Raji (cell line): ENCODE results near the gene TM4SF4.

ENCODE experiments used
- POLR2A ChIP-seq: IDR thresholded peaks from 2 replicates; pipeline ENCODE4 v1.6.1; 2011; ENCODE audit warnings: low read depth, low read length, control low read depth; ENCODE audit not compliant: insufficient read depth

TM4SF4 gene

DNA sequence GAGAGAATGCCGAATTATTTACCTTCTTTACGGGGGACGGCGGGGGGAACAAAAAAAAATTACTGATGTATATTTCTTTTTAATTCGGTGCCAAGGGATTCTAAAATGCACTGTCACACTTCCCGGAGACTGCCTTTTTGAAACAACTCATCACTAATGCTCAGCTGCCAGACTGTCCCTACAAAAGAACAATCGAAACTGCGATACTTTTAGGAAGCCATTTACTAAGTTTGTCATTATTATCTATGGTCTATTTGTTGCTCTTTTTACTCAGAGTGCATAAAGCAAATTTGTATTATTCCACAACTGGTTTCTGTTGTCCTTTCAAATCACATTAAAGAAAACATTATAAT is 60.8 kb downstream of the TM4SF4 start:
- TF ChIP-seq POLR2A = no peak

DNA sequence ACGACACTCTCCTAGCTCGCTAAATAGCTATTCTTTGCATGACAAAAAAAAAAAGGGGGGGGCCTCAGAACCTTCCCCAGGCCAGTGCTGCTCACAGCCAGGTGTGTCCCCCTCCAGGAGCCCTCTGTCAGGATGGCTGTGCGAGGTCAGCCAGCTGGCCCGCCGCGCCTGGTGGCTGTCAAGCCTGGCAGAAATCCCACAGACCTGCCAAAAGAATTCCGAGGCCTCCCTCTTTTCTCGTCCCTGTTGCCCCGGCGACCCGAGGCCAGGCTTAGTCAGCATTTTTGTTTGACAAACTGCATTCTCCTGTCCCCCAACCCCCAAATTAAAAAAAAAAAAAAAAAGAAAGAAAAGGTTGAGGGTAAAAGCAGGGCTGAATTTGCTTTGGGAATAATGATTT is 61.9 kb downstream of the TM4SF4 start:
- no peak for TF ChIP-seq POLR2A

DNA sequence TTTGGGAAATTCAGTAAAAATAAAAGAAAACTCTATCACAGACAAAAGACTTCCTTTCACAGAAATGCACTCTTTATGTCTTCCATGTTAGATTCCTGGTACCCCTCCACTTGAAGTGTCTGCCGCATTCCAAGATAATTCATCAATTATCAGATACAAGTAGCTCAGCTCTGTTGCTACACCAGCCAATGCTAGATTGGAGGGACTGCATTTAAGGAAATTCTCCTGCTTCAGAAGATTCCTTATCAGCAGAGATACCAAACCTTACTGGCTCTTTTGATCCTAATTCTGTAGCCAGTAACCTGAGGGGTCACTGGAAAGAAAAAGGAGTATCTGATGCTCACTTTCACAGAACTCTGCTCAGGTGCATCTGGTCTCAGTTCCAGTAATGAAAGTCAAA is 63.9 kb downstream of the TM4SF4 start:
- no peak for TF ChIP-seq POLR2A

DNA sequence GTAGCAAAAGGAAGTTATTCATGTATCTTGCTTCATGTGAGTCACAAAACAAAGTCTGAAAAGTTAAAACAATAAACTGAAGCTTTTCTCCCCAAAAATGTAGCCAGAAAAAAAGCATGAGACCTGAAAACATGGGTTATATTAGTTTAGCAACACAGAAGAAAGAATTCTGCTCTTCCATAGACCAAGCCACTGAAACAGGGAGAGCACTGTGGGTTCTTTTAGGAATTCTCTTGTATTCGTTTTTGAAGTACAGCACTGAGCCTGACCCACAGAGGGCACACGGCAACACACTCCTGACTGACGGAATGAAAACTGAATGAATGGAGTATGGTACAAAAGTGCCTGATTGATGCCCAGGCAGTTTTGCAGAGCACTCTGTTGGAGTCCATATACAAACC is 66.6 kb downstream of the TM4SF4 start:
- no peak for TF ChIP-seq POLR2A

DNA sequence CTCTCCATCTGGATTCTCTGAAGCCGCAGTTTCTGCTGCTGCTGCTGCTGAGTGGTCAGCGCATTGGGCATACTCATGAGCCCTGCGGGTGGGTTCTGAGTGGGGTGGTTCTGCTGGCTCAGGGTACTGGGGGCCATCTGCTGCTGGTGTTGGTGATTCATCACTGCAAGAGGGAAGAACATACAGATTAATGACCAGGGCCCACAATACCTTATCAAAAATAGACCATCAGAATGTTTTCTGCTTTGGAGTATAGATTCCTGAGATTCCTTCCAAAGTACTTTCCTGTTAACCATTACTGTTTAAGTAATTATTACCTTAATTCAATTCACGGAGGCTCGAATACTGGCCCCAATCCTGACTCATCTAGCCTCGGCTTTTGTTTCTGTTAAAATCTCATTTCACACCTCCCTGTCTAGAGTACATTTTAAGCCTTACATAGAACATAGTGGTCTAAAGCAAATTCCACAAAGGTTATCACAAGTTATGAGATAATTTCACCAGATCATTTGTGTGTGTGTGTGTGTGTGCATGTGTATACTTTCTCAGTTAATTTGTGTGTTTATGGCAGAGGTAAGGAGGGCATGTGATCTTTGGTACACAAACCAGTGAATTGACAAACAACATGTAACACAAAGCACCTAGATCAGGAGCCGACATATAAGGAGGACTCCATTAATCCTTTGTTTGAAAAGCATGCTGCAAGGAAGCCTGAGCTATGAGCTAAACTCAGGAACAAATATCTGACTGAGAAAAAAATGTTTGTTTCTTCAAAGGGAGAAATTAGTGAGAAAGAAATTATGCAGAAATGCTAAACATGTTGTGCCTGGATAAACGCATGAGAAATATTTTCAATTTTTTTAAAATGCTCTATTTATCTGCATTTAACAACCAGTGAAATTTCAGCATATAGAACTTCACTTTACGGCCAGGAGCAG is 68.1 kb downstream of the TM4SF4 start:
- TF ChIP-seq POLR2A = no peak

DNA sequence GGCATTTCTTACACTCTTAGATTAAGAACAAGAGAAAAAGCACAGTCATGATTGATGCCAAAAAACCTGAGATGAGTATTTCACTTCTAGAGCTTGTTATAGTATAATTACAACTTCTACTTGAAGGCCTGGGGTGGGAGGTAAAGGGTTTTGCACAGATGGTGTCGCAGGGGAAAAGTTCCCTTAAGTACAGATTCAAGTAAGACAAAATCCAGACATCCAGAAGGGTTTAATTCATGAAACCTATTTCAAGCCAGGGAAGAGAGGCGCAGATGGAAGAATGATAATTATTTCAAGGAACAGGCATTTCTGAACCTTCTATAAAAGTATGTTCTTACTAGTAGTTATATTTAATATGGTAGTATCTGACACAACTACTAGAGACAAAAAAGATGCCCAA is 70.6 kb downstream of the TM4SF4 start:
- no peak for TF ChIP-seq POLR2A

DNA sequence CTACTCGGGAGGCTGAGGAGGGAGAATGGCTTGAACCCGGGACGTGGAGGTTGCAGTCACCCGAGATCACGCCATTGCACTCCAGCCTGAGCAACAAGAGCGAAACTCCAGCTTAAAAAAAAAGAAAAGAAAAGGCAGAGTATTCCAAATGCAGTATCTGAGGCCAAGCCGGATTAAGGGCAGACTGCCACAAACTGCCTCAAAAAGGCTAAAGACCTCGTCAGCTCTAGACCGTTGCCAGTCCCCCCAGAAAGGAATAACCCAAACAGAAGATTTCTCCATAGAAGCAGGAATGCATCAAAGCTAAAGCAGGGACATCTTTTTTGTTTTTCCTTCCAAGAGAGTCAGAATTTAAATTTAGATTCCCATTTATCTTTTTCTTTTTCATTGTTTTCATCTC is 72.9 kb downstream of the TM4SF4 start:
- TF ChIP-seq POLR2A = no peak

DNA sequence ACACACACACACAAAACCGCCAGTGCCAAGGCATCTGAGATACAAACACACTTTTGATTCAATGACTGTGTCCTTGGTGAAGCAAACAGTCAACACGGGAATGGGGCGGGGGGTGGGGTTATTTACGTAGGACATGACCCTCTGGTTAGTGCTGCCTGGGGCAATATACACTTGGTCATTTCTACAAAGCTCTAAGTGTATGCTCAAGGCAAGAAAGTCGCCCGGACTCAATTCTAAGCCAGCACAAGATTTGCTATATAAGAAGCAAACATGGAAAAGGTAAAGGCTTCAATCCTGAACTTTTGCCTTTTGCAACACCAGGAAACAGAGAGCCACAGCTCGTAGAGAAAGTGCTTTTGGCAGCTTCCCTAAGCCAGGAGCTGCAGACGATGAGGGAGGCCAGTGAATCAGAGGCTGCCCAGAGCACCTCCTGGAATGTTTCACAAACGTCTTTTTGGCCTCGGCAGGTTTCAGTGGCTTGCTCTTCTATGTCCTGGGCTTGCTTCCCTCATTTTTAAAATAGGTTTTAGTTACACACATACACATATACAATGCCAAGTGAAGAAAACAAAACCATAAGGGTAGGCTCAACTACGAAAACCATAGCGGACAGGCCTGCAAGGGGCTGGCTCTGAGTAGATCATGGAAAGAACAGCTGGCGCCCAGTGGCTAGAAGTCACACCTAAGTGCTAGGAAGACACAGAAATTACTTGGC is 73.6 kb downstream of the TM4SF4 start:
- TF ChIP-seq POLR2A = no peak

DNA sequence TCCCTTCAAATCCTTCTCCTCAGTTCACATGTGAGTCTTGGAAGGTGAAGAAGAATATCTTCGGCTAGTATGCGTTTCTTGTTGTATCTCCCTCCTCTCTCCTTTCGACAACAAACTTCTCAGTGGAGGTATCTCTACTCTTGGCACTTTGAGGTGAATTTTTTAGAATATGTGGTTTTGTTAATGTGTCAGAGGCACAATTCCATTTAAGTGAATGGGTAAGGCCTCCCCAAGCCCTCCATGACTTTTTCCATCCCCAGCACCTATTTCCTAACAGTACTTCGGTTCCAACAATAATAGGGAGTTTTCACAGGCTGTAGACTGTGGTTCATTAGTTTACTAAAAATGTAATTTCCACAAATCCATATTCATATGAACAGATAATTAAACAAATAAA is 74.2 kb downstream of the TM4SF4 start:
- no peak for TF ChIP-seq POLR2A

DNA sequence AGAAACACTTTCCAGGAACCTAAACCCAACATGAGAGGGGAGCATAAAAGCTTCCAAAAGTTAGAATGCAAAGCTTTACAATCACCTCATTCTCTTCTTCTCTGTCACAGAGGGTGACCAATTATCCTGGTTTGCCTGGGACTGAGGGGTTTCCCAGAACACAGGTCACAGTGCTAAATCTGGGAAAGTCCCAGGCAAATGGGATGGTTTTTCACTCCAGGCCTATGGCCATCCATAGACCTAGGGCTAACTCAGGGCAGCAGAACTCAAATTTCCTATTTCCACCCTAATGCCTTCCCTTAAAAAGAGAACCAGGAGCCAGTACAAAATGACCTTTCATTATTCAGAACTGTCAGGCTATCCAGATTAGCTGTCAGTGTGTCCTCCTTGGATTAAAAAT is 77.0 kb downstream of the TM4SF4 start:
- no peak for TF ChIP-seq POLR2A

DNA sequence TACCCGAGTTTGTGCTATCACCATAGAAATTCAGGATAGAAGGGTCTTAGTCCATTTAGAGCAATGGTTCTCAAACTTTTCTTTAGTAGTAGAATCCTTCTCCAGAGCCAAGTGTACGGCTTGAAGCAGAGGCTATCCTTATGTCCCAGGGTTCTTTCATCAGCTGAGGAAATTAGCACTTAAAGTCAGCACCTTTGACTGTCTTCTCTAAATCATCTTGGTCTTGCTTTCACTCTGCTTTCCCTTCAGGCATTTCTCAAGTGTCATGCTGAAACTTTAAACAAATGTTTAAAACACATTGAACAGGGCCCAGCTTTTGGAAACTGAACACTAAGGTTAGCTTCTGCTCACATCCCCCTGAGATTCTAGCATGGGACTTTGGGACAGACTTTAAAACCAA is 78.2 kb downstream of the TM4SF4 start:
- TF ChIP-seq POLR2A = no peak
